Sigmoid colon (tissue), 4 donors: Measurements from ENCODE around the gene RFC3.

ENCODE experiments used
- CTCF ChIP-seq, 4 experiments: fragments of 450-650 bp in 3 of 4; fragments of 200-600 bp in 1 of 4; IDR thresholded peaks; one replicate each; pipeline ENCODE4 v1.5.1; 2016 to 2019; ENCODE audit warnings: antibody characterized with exemption in 4 of 4, mild to moderate bottlenecking in 3 of 4, moderate library complexity in 2 of 4
- EP300 ChIP-seq, 4 donors: sonication (generic); formaldehyde crosslinking; IDR thresholded peaks; one replicate each; pipeline ENCODE4 v1.6.1; 2017; ENCODE audit warnings: antibody characterized with exemption in 4 of 4

GRCh38 chr13:33798023-33798422 lies 19.9 kb upstream of the RFC3 start:
- TF ChIP-seq CTCF (IDR thresholded peaks at IDR 0.05) (no peak), EP300 (IDR thresholded peaks at IDR 0.05) (no peak)
